NCI-H446 (cell line): ENCODE results near the gene ATP1A1.

Experiments
- DNase-seq, 2 experiments: peaks; one replicate each; lab custom pipeline; 2025; lab: John Stamatoyannopoulos, UW

ATP1A1 gene

DNA sequence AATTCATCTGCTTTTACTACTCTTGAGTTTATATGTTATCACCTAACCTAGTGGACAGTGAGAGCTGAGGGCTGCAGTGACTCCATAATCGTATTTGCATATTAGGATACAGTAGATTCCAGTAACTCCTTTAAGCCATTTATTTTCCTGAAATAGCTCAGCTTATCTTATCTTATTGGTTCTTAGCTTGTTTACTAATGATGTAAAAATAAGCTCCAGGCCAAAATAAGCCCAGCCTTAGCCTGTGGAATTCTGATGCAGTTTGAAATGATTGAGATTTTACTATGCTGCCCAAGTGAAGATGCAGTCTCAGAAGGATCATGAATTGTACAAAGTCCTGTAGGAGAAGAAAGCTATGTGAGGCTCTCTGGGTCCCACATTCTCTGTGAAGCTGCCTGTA, 18.1 kb downstream of the ATP1A1 start:
- no peak for DNase-seq

DNA sequence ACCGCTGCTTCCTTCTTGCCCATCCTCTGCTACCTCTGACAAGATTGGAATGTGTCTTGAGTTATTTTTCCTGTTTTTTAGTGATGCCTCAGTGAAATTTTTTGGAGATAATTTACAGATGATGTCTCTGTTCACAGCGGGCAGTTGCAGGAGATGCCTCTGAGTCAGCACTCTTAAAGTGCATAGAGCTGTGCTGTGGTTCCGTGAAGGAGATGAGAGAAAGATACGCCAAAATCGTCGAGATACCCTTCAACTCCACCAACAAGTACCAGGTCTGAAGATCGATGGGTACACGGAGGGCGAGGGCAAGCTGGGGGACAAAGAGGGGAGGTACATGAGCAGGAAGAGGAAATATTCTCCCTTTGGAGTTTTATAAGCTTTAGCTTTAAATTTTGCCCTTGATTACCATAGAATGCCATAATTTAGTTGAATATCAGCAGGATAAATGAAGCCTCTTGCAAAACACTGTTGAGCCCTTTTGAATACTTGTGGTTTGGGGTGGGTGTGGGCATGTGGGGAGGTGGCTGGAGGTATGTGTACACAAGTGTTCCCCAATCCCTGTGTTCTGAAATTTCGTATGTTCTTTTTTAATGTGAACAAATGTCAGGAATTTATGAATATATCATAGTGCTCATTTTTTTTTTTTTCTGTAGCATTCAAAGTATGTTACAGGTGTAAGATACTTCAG, 19.8 kb downstream of the ATP1A1 start:
- no peak for DNase-seq

DNA sequence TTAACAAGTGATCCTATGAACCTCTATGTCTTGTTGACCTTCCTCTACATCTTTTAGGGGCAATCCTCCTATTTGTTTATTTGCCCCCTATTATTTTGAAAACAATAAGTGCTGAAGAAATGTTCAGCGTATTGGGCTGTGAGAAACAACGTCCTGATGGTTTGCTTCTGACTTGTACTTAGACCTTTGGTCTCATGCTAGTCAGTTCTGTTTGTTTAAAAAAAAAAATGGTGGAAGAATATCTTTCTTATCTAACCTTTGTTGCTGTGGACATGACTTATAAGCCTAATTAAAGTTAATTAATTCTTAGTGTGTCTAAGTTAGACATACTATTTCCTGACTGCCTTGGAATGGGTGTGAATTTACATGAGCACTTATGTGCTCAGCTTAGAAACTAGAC, 20.7 kb downstream of the ATP1A1 start:
- DNase-seq = no peak

DNA sequence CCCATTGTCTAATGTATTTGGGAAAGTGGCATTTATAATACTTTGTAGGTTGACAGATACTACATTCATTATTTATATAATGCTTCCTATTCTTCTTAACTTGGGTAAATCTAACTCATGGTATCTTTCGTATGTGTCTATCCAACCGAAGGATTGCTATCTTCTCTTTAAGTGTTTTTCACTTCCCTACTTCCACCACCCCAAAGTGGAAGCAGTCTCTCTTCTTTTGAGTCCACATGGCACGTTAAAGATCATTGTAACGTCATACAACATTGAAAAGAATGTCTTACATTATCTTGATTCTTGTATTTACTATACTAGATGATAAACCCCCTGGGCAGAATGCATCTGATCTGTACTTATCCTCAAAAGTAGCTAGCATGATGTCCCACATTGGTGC, 21.2 kb downstream of the ATP1A1 start:
- DNase-seq = no peak

DNA sequence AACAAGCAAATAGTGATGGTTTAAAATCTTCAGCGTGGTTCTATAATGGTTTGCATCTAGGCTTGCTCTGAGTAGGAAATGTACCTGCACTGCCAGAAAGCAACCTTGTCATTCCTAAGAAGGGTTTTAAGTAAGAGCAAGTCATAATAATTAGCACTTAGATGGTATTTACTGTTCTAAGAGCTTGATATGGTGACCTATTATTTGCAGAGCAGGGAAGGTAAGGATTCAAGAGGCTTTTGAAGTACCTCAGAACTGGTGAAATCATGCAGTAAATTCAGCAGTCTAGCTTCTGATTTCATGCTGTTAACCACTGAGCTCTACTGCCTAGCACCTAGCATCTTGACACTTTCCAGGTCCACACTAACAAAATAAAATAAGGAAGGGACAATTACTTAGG, 23.7 kb downstream of the ATP1A1 start:
- no peak for DNase-seq

DNA sequence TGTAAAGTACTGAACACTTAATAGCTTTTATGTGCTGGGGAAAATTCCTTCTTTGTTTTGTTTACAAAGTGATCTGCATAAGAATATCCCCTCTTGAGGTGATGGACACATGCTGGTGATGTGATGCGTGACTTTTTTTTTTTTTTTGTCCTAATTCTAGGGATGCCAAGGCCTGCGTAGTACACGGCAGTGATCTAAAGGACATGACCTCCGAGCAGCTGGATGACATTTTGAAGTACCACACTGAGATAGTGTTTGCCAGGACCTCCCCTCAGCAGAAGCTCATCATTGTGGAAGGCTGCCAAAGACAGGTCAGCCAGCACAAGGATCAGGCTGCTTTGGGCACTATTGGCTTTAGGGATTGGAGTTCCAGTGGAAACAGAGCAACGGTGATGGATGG, 24.7 kb downstream of the ATP1A1 start:
- DNase-seq = no peak

DNA sequence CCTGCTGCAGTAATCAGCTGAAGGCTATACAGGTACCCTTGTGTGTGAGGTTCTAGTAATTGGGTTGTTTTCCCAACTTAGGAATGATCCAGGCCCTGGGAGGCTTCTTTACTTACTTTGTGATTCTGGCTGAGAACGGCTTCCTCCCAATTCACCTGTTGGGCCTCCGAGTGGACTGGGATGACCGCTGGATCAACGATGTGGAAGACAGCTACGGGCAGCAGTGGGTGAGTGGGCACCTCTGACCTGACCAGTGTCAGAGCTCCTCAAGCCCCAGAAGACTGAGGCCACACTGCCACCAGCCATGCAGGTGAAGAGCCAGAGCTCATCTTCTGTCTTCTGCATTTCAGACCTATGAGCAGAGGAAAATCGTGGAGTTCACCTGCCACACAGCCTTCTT, 27.7 kb downstream of the ATP1A1 start:
- no peak for DNase-seq

DNA sequence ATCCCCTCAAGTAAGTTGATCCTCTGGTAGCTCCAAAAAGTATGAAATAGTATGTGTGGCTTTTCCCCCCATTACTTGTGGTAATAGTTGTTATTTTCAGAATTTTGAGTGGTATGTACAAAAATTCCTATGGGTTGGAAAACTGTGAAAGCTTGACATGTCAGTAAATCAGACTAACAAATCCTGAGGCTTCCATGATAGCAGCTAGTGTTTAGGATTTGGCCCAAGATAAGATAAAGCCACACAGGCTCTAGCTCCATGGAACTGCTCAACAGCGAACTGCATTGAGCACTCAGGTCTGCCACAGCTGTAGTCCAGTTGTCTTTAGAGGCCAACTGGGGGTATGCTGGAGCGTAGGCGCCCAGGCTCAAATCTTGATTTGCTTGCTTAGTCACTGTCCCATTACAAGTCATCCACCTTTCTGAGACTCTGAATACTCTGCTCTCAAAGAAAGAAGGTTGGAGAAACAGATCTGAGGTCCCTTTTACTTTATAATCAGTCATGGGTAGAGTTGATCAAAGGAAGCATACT, 28.7 kb downstream of the ATP1A1 start:
- DNase-seq = no peak

DNA sequence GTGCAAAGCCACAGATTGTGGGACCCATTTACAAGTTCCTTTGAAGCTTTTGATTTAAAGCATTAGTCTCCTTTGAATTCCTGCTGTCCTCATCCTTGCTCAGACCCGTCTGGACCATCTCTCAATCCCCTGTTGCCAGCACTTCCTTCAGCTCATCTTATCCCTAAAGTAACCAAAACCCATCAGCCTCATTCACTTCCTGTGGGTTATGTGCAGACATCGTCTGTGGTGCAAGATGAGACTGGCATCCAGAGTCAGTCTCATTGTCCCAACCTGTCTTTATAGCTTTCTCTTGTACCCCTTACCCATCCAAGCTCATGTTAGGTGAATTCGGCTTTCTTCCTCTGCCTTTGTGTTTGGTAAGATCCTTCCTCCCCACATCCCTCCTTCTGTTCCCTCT, 29.3 kb downstream of the ATP1A1 start:
- DNase-seq = no peak

DNA sequence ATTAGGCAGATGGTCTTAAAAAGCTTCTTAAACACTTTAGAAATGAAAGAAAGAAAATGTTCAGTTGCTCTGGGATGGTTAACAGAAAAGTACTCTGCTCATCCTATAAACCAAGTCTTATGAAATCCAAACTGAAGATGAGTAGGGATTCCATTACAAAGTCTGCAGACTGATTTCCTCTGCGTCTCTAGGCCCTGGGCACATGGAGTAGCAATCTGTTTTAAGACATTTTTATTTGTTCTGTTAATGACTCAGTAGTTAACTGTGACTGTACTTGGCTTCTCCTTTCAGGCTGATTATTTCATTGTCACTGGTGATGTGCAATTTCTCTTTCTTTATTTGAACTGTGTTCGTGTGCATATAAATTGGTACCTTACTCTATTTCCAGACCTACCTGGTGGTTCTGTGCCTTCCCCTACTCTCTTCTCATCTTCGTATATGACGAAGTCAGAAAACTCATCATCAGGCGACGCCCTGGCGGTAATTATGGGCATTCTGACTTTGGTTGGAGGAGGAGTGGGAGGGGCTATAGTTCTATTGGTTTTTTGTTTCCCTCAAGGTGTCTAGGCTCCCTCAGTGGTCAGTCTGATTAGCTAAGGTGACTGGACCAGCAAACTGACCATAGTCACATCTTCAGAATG, 30.6 kb downstream of the ATP1A1 start:
- no peak for DNase-seq

DNA sequence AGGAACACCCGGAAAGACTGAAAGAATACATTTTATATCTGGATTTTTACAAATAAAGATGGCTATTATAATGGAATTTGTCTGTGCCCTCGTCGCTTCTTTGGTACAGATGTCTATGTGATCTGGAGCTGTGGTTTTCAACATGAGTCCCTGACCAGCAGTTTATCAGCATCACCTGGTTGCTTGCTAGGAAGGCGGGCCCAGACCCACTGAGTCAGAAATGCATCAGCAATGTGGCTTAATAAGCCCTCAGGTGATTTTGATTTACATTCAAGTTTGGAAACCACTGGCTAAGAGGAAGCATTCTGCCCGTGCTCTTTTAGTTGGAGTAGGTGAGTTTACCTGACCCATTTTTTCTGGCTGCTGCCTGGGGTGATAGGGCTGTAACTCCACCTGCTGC, 31.7 kb downstream of the ATP1A1 start:
- no peak for DNase-seq

DNA sequence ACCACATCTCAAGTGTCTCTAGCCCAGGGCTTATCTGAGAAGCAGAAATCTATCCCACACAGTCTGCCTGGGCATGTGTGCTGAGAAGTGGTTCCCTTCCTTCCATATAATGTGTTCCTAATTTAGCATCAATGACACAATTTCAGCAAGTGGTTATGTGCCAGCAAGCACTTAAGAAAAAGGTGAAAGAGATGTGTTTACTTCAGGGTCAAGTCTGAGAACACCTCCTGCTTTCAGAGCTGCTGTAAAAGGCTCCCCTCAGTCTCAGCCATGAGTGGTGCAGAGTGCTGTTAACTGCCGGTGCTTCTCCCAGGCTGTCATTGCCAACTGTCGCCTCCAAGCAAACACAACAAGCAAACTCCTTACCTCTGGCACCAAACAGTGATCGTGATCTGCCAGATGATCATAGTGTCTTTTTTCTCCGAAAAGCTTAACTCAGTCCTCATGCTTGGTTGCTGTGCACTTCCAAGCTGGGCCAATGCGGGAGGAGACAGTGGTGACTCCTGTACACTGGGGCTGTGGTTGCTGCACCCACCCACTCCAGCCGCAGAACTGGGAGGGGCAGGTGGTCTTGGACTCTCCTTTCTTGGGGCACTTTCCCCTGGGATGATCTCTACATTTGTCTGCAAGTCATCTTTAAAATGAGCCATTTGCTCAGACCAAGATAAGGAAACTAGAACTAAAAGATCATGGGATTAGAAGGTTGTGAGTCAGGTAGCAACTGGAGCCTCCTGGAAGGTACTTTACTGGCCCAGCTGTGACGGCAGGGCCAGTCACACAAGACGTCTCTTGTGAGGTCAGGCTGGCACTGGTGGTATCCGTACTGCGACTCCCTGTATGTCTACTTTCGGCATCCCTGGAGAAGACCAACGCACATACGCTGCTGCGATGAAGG, 32.4 kb downstream of the ATP1A1 start:
- DNase-seq = no peak

DNA sequence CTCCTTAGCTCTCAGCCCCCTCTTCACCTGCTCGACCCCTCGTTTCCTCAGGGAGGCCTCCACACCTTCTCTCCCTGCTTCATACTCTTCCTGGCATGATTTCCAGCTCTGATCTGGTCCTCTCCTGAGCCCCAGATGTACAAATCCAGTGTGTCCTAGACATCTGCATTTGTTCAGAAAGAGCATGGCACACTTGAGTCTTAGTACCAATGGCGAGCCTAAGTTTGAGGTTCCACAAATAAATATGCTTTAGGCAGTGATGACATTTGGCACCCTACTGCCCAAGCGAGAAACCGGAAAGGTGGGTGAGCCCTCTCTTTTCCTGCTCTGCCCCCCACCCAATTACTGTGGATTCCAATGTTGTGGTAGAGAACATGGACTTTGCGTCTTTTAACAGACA, 34.0 kb downstream of the ATP1A1 start:
- DNase-seq = no peak

DNA sequence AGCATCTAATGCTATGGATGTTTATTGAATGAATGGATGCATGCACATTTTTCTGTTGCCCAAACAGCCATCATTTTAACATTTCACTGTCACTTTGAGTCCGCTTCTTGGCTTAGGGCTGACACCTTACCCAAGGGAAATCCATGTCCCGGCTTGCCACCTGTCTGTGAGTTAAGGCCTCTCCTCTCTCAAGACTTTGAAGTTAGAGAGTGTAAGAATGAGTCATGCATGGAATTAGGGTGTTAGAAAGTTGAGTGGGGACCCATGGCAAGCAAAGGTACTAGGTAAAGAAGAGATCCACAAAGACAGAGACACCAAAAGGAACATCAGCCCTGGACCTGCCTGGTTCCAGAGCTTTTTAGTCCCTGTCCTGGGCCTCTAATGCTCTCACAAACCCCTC, 35.1 kb downstream of the ATP1A1 start:
- DNase-seq = no peak

DNA sequence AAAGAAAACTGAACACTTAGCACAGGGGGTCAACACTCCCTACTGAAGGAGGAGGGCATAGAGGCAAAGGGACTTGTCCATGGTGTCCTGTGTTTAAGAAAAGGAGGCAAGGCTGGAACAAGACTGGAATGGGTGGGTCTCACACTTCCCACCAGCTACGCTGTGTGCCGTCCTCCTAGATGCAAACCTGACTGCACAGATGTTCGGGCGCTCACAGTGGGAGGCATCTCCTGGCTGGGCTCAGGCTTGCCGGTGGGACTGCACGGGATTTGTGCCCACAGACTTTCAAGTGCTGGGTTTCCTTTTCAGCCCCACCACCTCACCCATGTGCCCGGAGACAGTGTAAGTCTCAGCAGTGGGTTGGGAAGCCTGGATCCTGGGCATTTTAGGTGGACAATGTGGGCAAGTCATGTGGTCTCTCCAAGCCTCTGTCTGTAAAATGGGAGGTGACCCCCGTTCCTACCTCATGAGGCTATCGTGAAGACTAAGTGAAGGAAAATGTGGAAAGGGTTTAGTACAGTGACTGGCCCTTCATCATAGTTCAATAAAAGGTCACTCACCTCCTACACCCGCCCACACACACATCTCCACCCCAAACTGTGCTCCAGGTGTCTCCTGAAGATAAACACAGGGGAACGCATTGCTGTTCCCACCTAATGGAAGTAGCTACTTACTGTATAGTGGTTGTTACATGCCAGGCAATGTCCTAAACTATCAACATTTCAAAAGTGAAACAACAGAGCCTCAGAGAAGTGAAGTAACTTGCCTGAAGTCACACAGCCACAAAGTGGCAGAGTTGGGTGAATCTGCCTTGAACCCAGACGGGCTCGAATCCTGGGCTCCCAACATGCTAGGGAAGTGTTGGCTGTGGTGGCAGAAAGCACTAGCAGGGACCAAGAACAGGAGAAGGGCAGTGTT, 36.0 kb downstream of the ATP1A1 start:
- no peak for DNase-seq

DNA sequence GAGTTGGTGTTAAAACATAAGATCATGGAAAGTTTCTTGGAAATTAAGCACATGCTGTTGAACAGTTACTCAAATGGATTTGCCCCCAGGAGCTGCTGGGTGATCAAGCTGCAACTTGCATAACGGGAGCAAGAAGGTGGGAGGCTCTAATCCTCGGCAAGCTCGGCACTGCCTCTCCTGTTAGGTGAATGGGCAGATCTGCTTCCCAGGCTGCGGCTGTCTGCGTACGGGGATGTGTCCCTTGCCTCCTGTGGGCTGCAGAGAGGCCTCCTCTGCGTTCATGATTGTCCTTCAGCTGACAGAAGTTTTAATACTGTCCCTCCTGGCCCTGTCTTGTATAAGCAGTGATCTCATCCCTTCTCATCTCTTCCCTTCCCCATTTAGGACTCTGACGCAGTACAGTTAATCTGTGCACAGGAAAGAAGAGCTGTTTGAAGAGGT, 36.7 kb downstream of the ATP1A1 start:
- DNase-seq = no peak

DNA sequence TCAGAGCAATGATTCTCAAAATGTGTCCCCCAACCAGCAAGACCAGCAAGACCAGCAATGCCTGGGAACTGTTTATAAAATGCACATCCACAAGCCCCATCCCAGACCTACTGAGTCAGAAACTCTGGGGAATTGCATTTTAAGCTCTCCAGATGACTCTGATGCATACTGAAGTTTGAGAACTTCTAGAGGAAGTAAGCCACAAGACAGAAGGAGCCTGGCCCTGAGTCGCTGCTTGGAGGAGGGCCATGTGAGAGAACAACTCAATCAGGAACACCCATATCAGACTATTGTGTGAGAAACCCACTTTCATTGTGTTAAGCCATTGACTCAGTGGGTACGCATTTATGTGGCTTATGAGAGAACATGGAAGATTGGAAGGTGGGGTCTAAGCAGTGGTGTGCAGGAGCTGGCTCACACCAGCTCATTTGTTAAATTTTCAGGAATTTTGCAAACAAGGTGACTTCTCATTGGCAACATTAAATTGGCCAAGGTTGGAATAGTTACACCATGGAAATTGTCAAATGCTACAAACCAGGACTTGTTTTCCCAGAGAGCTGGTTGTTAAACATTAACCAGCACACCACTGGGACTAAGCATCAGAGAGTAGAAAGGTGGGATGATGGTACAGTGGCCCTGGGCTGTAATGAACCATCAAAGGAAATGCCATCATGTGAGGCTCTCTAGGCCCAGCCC, 38.9 kb downstream of the ATP1A1 start:
- no peak for DNase-seq

DNA sequence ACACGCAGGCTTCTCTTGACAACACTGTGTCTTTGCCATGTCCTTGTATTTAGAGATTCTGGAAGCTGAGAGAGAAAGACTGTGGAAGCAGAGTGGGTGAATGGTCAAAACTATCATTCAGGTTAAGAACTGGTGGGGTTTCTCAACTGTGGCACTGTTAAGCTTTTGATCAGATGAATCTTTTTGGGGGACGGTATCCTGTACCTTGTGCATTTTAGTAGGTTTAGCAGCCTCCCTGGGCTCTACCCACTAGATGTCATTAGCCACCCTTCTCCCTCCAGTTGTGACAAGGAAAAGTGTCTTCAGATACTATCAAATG, 39.4 kb downstream of the ATP1A1 start:
- DNase-seq = no peak

DNA sequence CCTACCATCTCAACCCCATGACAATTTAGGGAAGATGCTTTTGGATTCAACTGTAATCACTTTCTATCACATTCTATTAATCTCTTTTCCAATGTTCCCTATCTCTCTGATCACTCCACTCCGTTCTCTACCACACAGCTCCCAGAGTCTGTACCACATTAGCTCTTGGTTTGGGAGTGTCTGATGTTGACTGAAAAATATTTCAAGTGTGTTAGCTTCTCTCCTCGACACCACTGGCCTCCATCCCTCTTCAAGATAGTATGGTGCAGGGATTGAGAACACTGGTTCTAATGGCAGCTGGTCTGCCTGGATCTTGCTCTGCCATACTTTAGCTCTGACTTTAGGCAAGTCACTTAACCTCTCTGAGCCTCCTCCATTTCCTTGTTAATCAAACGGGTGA, 39.9 kb downstream of the ATP1A1 start:
- no peak for DNase-seq

DNA sequence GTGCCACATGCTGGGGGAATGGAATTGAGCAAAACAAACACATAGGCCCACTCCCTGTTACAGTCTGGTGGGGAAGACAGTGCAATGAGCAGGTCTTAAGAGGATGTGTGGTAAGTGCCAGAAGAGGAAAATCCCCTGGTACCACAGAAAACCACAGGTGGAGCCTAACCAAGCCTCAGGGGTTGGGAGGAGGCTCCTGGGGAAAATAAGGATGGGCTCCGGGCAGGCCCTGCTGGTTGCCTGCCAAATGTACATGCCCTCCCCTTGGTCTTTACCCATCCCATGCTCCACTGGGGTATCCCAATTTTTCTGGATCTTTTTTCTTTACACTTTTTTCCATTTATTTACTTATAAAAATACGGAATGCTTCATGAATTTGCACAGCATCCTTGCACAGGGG, 40.4 kb downstream of the ATP1A1 start:
- DNase-seq = no peak

DNA sequence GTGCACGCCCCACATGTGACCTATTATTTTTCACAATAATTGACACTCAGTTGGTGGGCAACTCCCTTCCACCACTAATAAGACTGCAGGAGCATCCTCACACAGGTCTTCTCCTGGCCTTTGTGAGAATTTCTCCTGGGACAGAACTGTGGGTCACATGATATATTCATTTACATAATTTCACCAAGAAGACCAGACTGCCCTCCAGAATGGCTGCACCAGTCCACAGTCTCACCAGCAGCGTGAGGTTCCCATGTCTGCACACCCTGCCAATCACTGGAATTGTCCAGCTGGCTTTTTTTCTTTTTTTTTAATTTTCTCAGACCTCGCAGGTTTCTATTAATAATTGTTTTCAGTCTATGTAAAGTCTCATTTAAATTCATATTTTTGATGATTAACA, 41.3 kb downstream of the ATP1A1 start:
- DNase-seq = no peak
